Left renal pelvis (tissue), 4 donors: ENCODE results near the gene MICAL3. TPM values are rescaled to one million over a fixed set of nuclear protein-coding genes. Genes with fewer than 3 reads are reported as not detected.
A peak's percentile ranks its signal among the peaks of the same experiment; 100 is the strongest.

Experiments
- DNase-seq, 4 donors: peaks; one replicate each; pipeline ENCODE4 v3.0.0-alpha.2; 2013; ENCODE audit warnings: low read depth in 4 of 4, low spot score in 3 of 4
- polyA plus RNA-seq, 4 donors: library from polyadenylated mRNA; unstranded; fragments of 120-200 nt; gene quantifications; one replicate each; pipeline ENCODE4 v1.2.1, GENCODE V29; 2013; ENCODE audit not compliant: insufficient read length in 4 of 4

The MICAL3 gene
- polyA plus RNA-seq, 4 donors = 20.7 to 37.1 (median 34.1) TPM

- no peak for DNase-seq
Observed at GRCh38 chr22:17748555-17749353, 275.6 kb downstream of the MICAL3 start.

GRCh38 chr22:17746916-17747315 is 277.4 kb downstream of the MICAL3 start:
- DNase-seq = no peak

GRCh38 chr22:17744430-17744829 is 279.9 kb downstream of the MICAL3 start:
- DNase-seq = no peak

- no peak for DNase-seq
Observed at GRCh38 chr22:17743661-17744411, 280.5 kb downstream of the MICAL3 start.

GRCh38 chr22:17742527-17742902 is 281.8 kb downstream of the MICAL3 start:
- peak; percentile 31 to 60 (median 50) for DNase-seq

- no peak for DNase-seq
Observed at GRCh38 chr22:17741866-17742526, 282.4 kb downstream of the MICAL3 start.

- no peak for DNase-seq
Observed at GRCh38 chr22:17739196-17739975, 285.0 kb downstream of the MICAL3 start.

GRCh38 chr22:17738386-17739128 is 285.8 kb downstream of the MICAL3 start:
- DNase-seq = no peak

Other genes with a start within 250 kb of the MICAL3 start
- gene PEX26, start 53.4 kb upstream of the MICAL3 start, polyA plus RNA-seq = 10 to 100 TPM; 19.3 to 35.6 (median 29.8) TPM
- 1 to 10 TPM; 3.1 to 3.5 (median 3.2) TPM for gene TUBA8, start 86.2 kb upstream of the MICAL3 start, polyA plus RNA-seq
- 1 to 10 TPM; 6.4 to 7.4 (median 6.8) TPM for gene USP18, start 125.6 kb upstream of the MICAL3 start, polyA plus RNA-seq